HepG2 (cell line): ENCODE measurements around the gene APCDD1L.

ENCODE experiments used
- CEBPB ChIP-seq: IDR thresholded peaks from 2 replicates; pipeline ENCODE4 v1.6.1; 2011; ENCODE audit warnings: low read depth, low read length, improper control_type of control experiment, borderline replicate concordance
- EP300 ChIP-seq, 3 experiments: sonication (generic) in 1 of 3; formaldehyde crosslinking in 1 of 3; IDR thresholded peaks; 2 replicates each; pipeline versions ENCODE4 v1.5.1 to v1.6.1; 2011 to 2020; ENCODE audit warnings: low read depth in 2 of 3, low read length in 2 of 3, borderline replicate concordance in 1 of 3, improper control_type of control experiment in 1 of 3, mild to moderate bottlenecking in 1 of 3, missing genetic modification reagents in 1 of 3, moderate library complexity in 1 of 3
- HCFC1 ChIP-seq: fragments of 150-350 bp; IDR thresholded peaks from 2 replicates; pipeline ENCODE4 v1.6.1; 2014; ENCODE audit warnings: low read depth, low read length
- HOXA5 ChIP-seq: sonication (generic); formaldehyde crosslinking; IDR thresholded peaks from 2 replicates; pipeline ENCODE4 v1.4.0; 2020; ENCODE audit warnings: missing genetic modification reagents
- MTF2 ChIP-seq: sonication (generic); formaldehyde crosslinking; IDR thresholded peaks from 2 replicates; pipeline ENCODE4 v1.5.0; 2020; ENCODE audit warnings: missing genetic modification reagents, borderline replicate concordance
- NFE2L2 ChIP-seq: fragments of 150-350 bp; IDR thresholded peaks from 2 replicates; pipeline ENCODE4 v1.6.1; 2014; ENCODE audit warnings: low read length
- SIN3A ChIP-seq: IDR thresholded peaks from 2 replicates; pipeline ENCODE4 v1.6.1; 2011; ENCODE audit warnings: low read depth, mild to moderate bottlenecking, control low read depth, low read length, borderline replicate concordance
- SRF ChIP-seq: IDR thresholded peaks from 2 replicates; pipeline ENCODE4 v1.6.1; 2011; ENCODE audit warnings: mild to moderate bottlenecking, low read depth, low read length, moderate library complexity
- ZFX ChIP-seq: sonication (generic); formaldehyde crosslinking; IDR thresholded peaks from 2 replicates; pipeline ENCODE4 v1.4.0; 2020; ENCODE audit warnings: mild to moderate bottlenecking, low read depth, missing genetic modification reagents, moderate library complexity
- TF ChIP-seq, protein P1 (sequence below): sonication (generic); formaldehyde crosslinking; IDR thresholded peaks from 2 replicates; pipeline ENCODE4 v1.4.0; 2020; ENCODE audit warnings: missing genetic modification reagents
- TF ChIP-seq, protein P2 (sequence below): sonication (generic); formaldehyde crosslinking; IDR thresholded peaks from 2 replicates; pipeline ENCODE4 v1.4.0; 2020; ENCODE audit warnings: missing genetic modification reagents
- TF ChIP-seq, protein P3 (sequence below): IDR thresholded peaks from 2 replicates; pipeline ENCODE4 v1.6.1; 2016; ENCODE audit warnings: missing compliant biosample characterization, missing genetic modification reagents, borderline replicate concordance

DNA sequence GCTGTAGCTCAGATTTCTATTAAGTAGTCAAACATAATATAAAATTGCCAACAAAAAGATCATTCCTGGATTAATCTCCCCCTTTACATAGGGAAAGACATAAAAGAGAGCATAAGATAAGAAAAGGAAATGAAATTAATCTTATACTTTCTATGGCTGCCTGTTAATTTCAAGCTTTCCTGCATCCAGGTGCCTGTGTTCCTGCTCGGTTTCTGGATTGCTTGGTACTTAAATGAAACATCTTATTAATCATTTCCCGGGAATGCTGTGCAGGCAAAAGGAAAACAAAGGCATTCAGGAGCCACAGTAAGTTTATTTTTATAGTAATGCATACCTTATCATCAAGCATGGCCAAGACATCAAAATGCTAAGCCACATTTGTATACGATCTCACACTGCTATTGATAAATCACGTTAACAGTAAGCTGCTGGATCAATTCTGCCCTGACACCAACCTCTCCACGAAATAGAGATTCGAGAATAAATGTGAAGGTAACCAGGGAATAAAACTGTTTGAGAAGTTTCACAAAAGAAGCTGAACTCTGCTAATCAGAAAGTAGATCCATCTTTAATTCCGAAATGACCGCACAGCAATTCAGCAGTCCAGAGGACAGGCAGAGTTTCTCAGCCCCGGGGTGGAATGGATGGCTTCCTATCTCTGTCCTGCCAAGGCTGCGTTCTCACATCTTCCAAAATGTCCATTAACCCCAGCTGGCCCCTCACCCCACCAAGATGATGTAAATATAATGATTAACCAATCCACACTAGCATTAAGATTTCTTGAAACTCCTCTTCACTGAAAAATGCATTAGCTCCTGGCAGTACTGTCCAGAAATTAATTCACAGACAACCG lies 32.6 kb upstream of the APCDD1L start:
- no peak for TF ChIP-seq EP300 (IDR thresholded peaks at IDR 0.05; ENCODE audit: low read depth in 2 of 2, low read length in 2 of 2)
- TF ChIP-seq EP300 (CRISPR knock-in tag; IDR thresholded peaks at IDR 0.05; ENCODE audit: borderline replicate concordance), result no peak
- TF ChIP-seq, protein P1, sequence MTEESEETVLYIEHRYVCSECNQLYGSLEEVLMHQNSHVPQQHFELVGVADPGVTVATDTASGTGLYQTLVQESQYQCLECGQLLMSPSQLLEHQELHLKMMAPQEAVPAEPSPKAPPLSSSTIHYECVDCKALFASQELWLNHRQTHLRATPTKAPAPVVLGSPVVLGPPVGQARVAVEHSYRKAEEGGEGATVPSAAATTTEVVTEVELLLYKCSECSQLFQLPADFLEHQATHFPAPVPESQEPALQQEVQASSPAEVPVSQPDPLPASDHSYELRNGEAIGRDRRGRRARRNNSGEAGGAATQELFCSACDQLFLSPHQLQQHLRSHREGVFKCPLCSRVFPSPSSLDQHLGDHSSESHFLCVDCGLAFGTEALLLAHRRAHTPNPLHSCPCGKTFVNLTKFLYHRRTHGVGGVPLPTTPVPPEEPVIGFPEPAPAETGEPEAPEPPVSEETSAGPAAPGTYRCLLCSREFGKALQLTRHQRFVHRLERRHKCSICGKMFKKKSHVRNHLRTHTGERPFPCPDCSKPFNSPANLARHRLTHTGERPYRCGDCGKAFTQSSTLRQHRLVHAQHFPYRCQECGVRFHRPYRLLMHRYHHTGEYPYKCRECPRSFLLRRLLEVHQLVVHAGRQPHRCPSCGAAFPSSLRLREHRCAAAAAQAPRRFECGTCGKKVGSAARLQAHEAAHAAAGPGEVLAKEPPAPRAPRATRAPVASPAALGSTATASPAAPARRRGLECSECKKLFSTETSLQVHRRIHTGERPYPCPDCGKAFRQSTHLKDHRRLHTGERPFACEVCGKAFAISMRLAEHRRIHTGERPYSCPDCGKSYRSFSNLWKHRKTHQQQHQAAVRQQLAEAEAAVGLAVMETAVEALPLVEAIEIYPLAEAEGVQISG (CRISPR knock-in tag), result no peak
- TF ChIP-seq HOXA5, result no peak
- TF ChIP-seq MTF2, result no peak
- TF ChIP-seq SRF, result no peak
- TF ChIP-seq NFE2L2, result no peak
- TF ChIP-seq, protein P2, sequence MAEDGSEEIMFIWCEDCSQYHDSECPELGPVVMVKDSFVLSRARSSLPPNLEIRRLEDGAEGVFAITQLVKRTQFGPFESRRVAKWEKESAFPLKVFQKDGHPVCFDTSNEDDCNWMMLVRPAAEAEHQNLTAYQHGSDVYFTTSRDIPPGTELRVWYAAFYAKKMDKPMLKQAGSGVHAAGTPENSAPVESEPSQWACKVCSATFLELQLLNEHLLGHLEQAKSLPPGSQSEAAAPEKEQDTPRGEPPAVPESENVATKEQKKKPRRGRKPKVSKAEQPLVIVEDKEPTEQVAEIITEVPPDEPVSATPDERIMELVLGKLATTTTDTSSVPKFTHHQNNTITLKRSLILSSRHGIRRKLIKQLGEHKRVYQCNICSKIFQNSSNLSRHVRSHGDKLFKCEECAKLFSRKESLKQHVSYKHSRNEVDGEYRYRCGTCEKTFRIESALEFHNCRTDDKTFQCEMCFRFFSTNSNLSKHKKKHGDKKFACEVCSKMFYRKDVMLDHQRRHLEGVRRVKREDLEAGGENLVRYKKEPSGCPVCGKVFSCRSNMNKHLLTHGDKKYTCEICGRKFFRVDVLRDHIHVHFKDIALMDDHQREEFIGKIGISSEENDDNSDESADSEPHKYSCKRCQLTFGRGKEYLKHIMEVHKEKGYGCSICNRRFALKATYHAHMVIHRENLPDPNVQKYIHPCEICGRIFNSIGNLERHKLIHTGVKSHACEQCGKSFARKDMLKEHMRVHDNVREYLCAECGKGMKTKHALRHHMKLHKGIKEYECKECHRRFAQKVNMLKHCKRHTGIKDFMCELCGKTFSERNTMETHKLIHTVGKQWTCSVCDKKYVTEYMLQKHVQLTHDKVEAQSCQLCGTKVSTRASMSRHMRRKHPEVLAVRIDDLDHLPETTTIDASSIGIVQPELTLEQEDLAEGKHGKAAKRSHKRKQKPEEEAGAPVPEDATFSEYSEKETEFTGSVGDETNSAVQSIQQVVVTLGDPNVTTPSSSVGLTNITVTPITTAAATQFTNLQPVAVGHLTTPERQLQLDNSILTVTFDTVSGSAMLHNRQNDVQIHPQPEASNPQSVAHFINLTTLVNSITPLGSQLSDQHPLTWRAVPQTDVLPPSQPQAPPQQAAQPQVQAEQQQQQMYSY (CRISPR knock-in tag), result no peak
- TF ChIP-seq CEBPB, result no peak
- no peak for TF ChIP-seq ZFX
- no peak for TF ChIP-seq HCFC1
- TF ChIP-seq, protein P3, sequence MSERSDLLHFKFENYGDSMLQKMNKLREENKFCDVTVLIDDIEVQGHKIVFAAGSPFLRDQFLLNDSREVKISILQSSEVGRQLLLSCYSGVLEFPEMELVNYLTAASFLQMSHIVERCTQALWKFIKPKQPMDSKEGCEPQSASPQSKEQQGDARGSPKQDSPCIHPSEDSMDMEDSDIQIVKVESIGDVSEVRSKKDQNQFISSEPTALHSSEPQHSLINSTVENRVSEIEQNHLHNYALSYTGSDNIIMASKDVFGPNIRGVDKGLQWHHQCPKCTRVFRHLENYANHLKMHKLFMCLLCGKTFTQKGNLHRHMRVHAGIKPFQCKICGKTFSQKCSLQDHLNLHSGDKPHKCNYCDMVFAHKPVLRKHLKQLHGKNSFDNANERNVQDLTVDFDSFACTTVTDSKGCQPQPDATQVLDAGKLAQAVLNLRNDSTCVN, result no peak
- TF ChIP-seq SIN3A, result no peak
